IMR-90 (cell line): ENCODE data around the gene KIFBP. TPM values are rescaled to one million over a fixed set of nuclear protein-coding genes. Genes with fewer than 3 reads are reported as not detected.
A peak's percentile ranks its signal among the peaks of the same experiment; 100 is the strongest.

Source experiments
- ATAC-seq: fragments of 200-7000 bp; cut with Tn5 transposase; 2 replicates; pipeline ENCODE4 v1.9.1; 2020; ENCODE audit warnings: low read depth, mild to moderate bottlenecking, moderate library complexity
- BruUV-seq: library from RNA; stranded (reverse); fragments of 400-500 nt; replicated peaks from 2 replicates; lab custom pipeline; 2021; lab: Mats Ljungman, UMichigan
- CTCF ChIA-PET: fragments of 300-600 bp; formaldehyde crosslinking; extraction: SDS; loops from one replicate; lab custom pipeline; 2021; ENCODE audit warnings: antibody characterized with exemption; lab: Yijun Ruan, JAX
- POLR2A ChIA-PET: fragments of 300-600 bp; sonication (Branson Sonifier 250); formaldehyde crosslinking; loops from one replicate; lab custom pipeline; 2022; ENCODE audit warnings: antibody characterized with exemption; ENCODE audit not compliant: unreplicated experiment; lab: Charles Lee
- DNase-seq: peaks from one replicate; pipeline ENCODE4 v3.0.0; 2013
- H2AFZ ChIP-seq: replicated peaks from 2 replicates; pipeline ENCODE3; 2013; ENCODE audit warnings: low read length, mild to moderate bottlenecking; ENCODE audit not compliant: poor library complexity
- H2AK5ac ChIP-seq: 2 replicates; pipeline ENCODE4 v1.6.1; 2013; ENCODE audit warnings: low read depth, low read length, inconsistent platforms
- H2AK9ac ChIP-seq: replicated peaks from 2 replicates; pipeline ENCODE3; 2013; ENCODE audit warnings: mild to moderate bottlenecking, low read depth, low read length, moderate library complexity; ENCODE audit not compliant: poor library complexity
- H2BK120ac ChIP-seq: 2 replicates; pipeline ENCODE4 v1.6.1; 2013; ENCODE audit warnings: low read depth, low read length, inconsistent platforms
- H2BK15ac ChIP-seq: 3 replicates; pipeline ENCODE4 v1.6.1; 2013; ENCODE audit warnings: low read depth, low read length, inconsistent platforms
- H2BK20ac ChIP-seq: 2 replicates; pipeline ENCODE4 v1.6.1; 2013; ENCODE audit warnings: low read depth, mild to moderate bottlenecking, inconsistent platforms, low read length, moderate library complexity
- H2BK5ac ChIP-seq: 2 replicates; pipeline ENCODE4 v1.6.1; 2013; ENCODE audit warnings: mild to moderate bottlenecking, low read depth, low read length, inconsistent platforms; ENCODE audit not compliant: poor library complexity, severe bottlenecking
- H3K14ac ChIP-seq: replicated peaks from 2 replicates; pipeline ENCODE4 v1.6.1; 2013; ENCODE audit warnings: low read depth, low read length, inconsistent platforms
- H3K18ac ChIP-seq: 2 replicates; pipeline ENCODE4 v1.6.1; 2013; ENCODE audit warnings: low read depth, low read length, control low read depth
- H3K23ac ChIP-seq: 2 replicates; pipeline ENCODE4 v1.6.1; 2013; ENCODE audit warnings: low read depth, low read length, inconsistent platforms
- H3K27ac ChIP-seq: 2 replicates; pipeline ENCODE4 v1.5.1; 2013; ENCODE audit warnings: mild to moderate bottlenecking, control low read depth, low read length; ENCODE audit not compliant: insufficient read depth
- H3K27me3 ChIP-seq: 2 replicates; pipeline ENCODE4 v1.6.1; 2013; ENCODE audit warnings: low read length; ENCODE audit not compliant: control insufficient read depth, insufficient read depth
- H3K36me3 ChIP-seq: 2 replicates; pipeline ENCODE4 v1.6.1; 2013; ENCODE audit warnings: low read length, mixed read lengths; ENCODE audit not compliant: control insufficient read depth, insufficient read depth
- H3K4ac ChIP-seq: 2 replicates; pipeline ENCODE4 v1.6.1; 2013; ENCODE audit warnings: low read depth, low read length, inconsistent platforms
- H3K4me1 ChIP-seq: 2 replicates; pipeline ENCODE4 v1.6.1; 2013; ENCODE audit warnings: low read length, mixed read lengths; ENCODE audit not compliant: control insufficient read depth, insufficient read depth
- H3K4me2 ChIP-seq: 2 replicates; pipeline ENCODE4 v1.6.1; 2013; ENCODE audit warnings: low read depth, mild to moderate bottlenecking, control low read depth, low read length, moderate library complexity
- H3K4me3 ChIP-seq: 2 replicates; pipeline ENCODE4 v1.5.1; 2013; ENCODE audit warnings: low read depth, mild to moderate bottlenecking, control low read depth, low read length, moderate library complexity; ENCODE audit not compliant: insufficient read depth
- H3K56ac ChIP-seq: 2 replicates; pipeline ENCODE4 v1.6.1; 2013; ENCODE audit warnings: low read length, inconsistent platforms; ENCODE audit not compliant: insufficient read depth; ENCODE audit errors: extremely low read depth
- H3K79me1 ChIP-seq, 2 experiments: 2 replicates each; pipeline ENCODE4 v1.6.1; 2013; ENCODE audit warnings: low read length in 2 of 2, inconsistent platforms in 1 of 2, low read depth in 1 of 2
- H3K9ac ChIP-seq: 2 replicates; pipeline ENCODE4 v1.6.1; 2013; ENCODE audit warnings: low read depth, low read length, control low read depth
- H3K9me1 ChIP-seq: 2 replicates; pipeline ENCODE4 v1.6.1; 2013; ENCODE audit warnings: low read length, inconsistent platforms; ENCODE audit not compliant: insufficient read depth
- H3K9me3 ChIP-seq: 2 replicates; pipeline ENCODE4 v1.6.1; 2013; ENCODE audit warnings: low read length; ENCODE audit not compliant: control insufficient read depth, insufficient read depth
- H4K20me1 ChIP-seq: 2 replicates; pipeline ENCODE4 v1.6.1; 2013; ENCODE audit warnings: low read length, inconsistent platforms; ENCODE audit not compliant: insufficient read depth
- H4K5ac ChIP-seq: 2 replicates; pipeline ENCODE4 v1.6.1; 2013; ENCODE audit warnings: mild to moderate bottlenecking, low read depth, low read length, control low read depth
- H4K8ac ChIP-seq, 2 experiments: 2 replicates each; pipeline ENCODE4 v1.6.1; 2013; ENCODE audit warnings: low read depth in 2 of 2, low read length in 2 of 2, control low read depth in 1 of 2, inconsistent platforms in 1 of 2
- H4K91ac ChIP-seq: 2 replicates; pipeline ENCODE4 v1.6.1; 2013; ENCODE audit warnings: low read depth, low read length, inconsistent platforms; ENCODE audit not compliant: insufficient read depth
- BHLHE40 ChIP-seq: fragments of 150-350 bp; IDR thresholded peaks from 2 replicates; pipeline ENCODE4 v1.6.1; 2016; ENCODE audit warnings: mild to moderate bottlenecking, low read depth, low read length
- CEBPB ChIP-seq: IDR thresholded peaks from 2 replicates; pipeline ENCODE4 v1.6.1; 2012; ENCODE audit warnings: low read depth, low read length, improper control_type of control experiment
- CTCF ChIP-seq: conservative IDR thresholded peaks from 2 replicates; pipeline ENCODE4 v1.5.1; 2012; ENCODE audit warnings: mild to moderate bottlenecking, low read depth, low read length, improper control_type of control experiment
- ELK1 ChIP-seq: fragments of 150-350 bp; IDR thresholded peaks from 2 replicates; pipeline ENCODE4 v1.6.1; 2016; ENCODE audit warnings: low read depth, mild to moderate bottlenecking, low read length, moderate library complexity, borderline replicate concordance
- FOS ChIP-seq: fragments of 150-350 bp; IDR thresholded peaks from 2 replicates; pipeline ENCODE4 v1.6.1; 2016; ENCODE audit warnings: low read depth, low read length
- MXI1 ChIP-seq: IDR thresholded peaks from 2 replicates; pipeline ENCODE4 v1.6.1; 2012; ENCODE audit warnings: low read depth, mild to moderate bottlenecking, low read length, moderate library complexity, borderline replicate concordance
- NFE2L2 ChIP-seq: fragments of 150-350 bp; IDR thresholded peaks from 2 replicates; pipeline ENCODE4 v1.6.1; 2016; ENCODE audit warnings: low read depth, mild to moderate bottlenecking, low read length
- POLR2A ChIP-seq: IDR thresholded peaks from 2 replicates; pipeline ENCODE4 v1.6.1; 2012; ENCODE audit warnings: mild to moderate bottlenecking, low read depth, low read length
- RCOR1 ChIP-seq: IDR thresholded peaks from 2 replicates; pipeline ENCODE4 v1.6.1; 2012; ENCODE audit warnings: mild to moderate bottlenecking, low read length, improper control_type of control experiment; ENCODE audit not compliant: insufficient replicate concordance
- USF2 ChIP-seq: fragments of 150-350 bp; IDR thresholded peaks from 2 replicates; pipeline ENCODE4 v1.6.1; 2017; ENCODE audit warnings: mild to moderate bottlenecking, antibody characterized with exemption, low read length, low read depth
- WGBS, 2 experiments: methylation state at CpG; one replicate each; pipeline versions ENCODE4 v1.1.5 to v1.1.7; 2013; ENCODE audit warnings: missing lambda C conversion rate in 2 of 2; ENCODE audit not compliant: insufficient read length in 1 of 2; ENCODE audit errors: extremely low coverage in 2 of 2; 5-methylcytosine and 5-hydroxymethylcytosine counted together
- dilution Hi-C: fragments of 300-500 bp; cut with HindIII; formaldehyde crosslinking; loops from one replicate; pipeline ENCODE4 v1.14.3; 2018; ENCODE audit warnings: low sequenced_read_pairs; ENCODE audit not compliant: unreplicated experiment
- in situ Hi-C: fragments of 300-500 bp; cut with MboI; formaldehyde crosslinking; loops from 3 replicates; pipeline ENCODE4 v1.14.3; 2019; ENCODE audit warnings: low sequenced_read_pairs, inconsistent platforms, mixed read lengths
- intact Hi-C: fragments of 100-400 bp; cut with micrococcal nuclease; formaldehyde crosslinking; loops from 2 replicates; pipeline ENCODE4 v1.10.0; 2022
- polyA plus RNA-seq, 3 experiments: library from polyadenylated mRNA; depleted of rRNA; stranded (reverse); fragments of >200 nt; gene quantifications; 2 replicates each; pipeline ENCODE4 v1.2.3, GENCODE V29; 2012; ENCODE audit warnings: low replicate concordance in 1 of 3
- total RNA-seq: library from RNA; depleted of rRNA; stranded (reverse); fragments of >200 nt; gene quantifications from 2 replicates; pipeline ENCODE4 v1.2.3, GENCODE V29; 2012

The KIFBP gene
- total and polyA plus RNA-seq, 2 of the 4 experiments (the other 2 are of a cell fraction), result 30.6 to 51.3 TPM

- H4K91ac ChIP-seq, result peak overlapping the region; percentile 99
- H3K27me3 ChIP-seq, result no peaks in the 10 kb centered on the region
- H2BK5ac ChIP-seq, result peak overlapping the region; percentile 100
- peak overlapping the region; percentile 35 for H3K4me3 ChIP-seq
- peaks cover 32% of the 10 kb centered on the region for H3K4me1 ChIP-seq
- peak; percentile 100 for DNase-seq
- H3K27ac ChIP-seq, result peak overlapping the region; percentile 100
- 0% methylated on average over 3 of the region's 20 CpGs; no CpG with 5 or more reads in 1 of the 2 experiments for WGBS, 2 experiments
- H4K20me1 ChIP-seq, result no peaks in the 10 kb centered on the region
- peak overlapping the region; percentile 91 to 98 for H4K8ac ChIP-seq
- TF ChIP-seq CEBPB, result peak; percentile 100
- peak; percentile 92 for TF ChIP-seq FOS
- TF ChIP-seq USF2, result no peak
- TF ChIP-seq POLR2A, result peak; percentile 64
- TF ChIP-seq BHLHE40, result peak; percentile 57; the same call in 1 of the 2 replicates
- peak; percentile 48 for TF ChIP-seq RCOR1
- TF ChIP-seq NFE2L2, result peak; percentile 87
- TF ChIP-seq ELK1, result no peak
- no peak for TF ChIP-seq CTCF
- TF ChIP-seq MXI1, result 0 out of 2 replicates have a peak, but pooled peaks have one; percentile 11
- ChIA-PET CTCF (interaction anchor here (0.6 kb wide), 1 partner anchor 579 kb away, joined by 4 read pairs; no protein-coding TSS in a partner anchor), POLR2A (no interaction called here)
- H2BK120ac ChIP-seq, result peak overlapping the region; percentile 99
- peak overlapping the region; percentile 97 for H4K5ac ChIP-seq
- in situ Hi-C loops (no loop called here), dilution Hi-C loops (no loop called here), intact Hi-C loops (no loop called here)
- H3K9ac ChIP-seq, result peak overlapping the region; percentile 84
- peak overlapping the region; percentile 100 for H2BK15ac ChIP-seq
- H2BK20ac ChIP-seq, result peak overlapping the region; percentile 98
- peaks cover 38% of the 10 kb centered on the region for H3K9me1 ChIP-seq
- peak overlapping the region; percentile 99 for H3K23ac ChIP-seq
- H3K9me3 ChIP-seq, result no peaks in the 10 kb centered on the region
- H3K56ac ChIP-seq, result peak overlapping the region; percentile 98
- no peaks in the 10 kb centered on the region for H3K36me3 ChIP-seq
- peak overlapping the region; percentile 98 for H3K14ac ChIP-seq
- peak overlapping the region; percentile 99 for H3K18ac ChIP-seq
- H3K4ac ChIP-seq, result peak overlapping the region; percentile 99
- ATAC-seq, result peak; percentile 82
- H2AK9ac ChIP-seq, result peak overlapping the region; percentile 94
- peaks cover 0 to 17% of the 10 kb centered on the region in 2 experiments; a peak in 2 of 4 replicates for H3K79me1 ChIP-seq
- BruUV-seq, result no TSS peak
- peak overlapping the region; percentile 90 for H2AFZ ChIP-seq
- H2AK5ac ChIP-seq, result peak overlapping the region; percentile 98
- peak overlapping the region; percentile 93 for H3K4me2 ChIP-seq
These were observed 72.9 kb downstream of the KIFBP start for GRCh38 chr10:69061305-69062161.
